CD4-positive, alpha-beta T cell treated with Interleukin-21 for 1 hour (primary cell): Measurements from ENCODE around the gene GALNT10.

ENCODE experiments used
- DNase-seq: peaks from one replicate; pipeline ENCODE4 v3.0.0-alpha.2; 2020

GALNT10 gene

DNA sequence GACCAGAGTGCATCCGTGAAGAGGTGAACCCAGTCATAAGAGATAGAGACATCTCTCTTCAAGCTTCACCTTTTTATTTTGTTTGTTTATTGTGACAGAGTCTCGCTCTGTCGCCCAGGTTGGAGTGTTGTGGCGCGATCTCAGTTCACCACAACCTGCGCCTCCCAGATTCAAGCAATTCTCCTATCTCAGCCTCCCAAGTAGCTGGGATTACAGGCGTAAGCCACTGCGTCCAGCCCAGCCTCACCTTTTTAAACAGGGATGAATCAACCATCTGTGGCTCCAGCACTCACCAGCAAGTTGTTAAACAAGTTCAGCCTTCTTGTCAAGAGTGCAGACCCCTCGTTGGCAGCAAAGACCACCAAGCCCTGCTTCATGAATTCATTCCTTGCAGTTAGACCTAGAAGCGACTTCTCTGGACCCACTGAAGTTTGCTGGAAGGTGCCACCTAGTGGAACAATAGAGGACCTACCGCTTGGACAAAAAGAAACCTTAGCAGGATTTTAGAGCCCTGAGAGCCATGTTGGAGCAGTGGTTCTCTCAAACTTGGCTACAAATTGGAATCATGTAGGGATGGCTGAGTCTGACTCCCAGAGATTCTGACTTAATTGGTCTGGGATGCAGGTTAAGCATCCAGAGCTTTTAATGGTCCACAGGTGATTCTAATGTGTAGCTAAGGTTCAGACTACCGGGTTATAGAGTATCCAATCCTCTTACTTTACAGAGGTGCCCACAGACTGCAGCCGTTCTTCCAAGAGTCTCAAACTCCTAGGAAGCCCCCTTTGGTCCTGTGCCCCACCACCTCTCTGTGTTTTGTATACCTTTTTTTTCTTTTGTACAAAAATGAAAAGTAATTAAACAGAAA is 10.5 kb upstream of the GALNT10 start:
- DNase-seq: peak; percentile 64

DNA sequence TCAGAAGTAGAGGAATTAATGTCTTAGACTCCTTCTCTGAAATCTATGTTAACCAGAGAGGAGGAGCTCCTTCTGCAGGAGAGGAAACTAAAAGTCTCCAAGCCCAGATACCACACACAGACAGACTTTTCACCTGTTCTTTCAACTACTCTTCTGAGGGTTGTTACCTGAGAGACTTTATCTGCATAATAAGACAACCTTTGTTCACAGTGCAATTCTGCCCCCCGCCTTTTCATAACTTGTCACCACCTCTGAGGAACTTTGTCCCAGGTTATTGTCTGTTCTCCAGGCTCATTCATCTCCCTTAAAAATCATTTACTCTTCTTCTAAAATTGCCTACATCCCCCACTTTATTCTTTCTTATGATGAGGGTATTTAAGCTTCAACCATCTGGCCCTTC is 9.4 kb upstream of the GALNT10 start:
- no peak for DNase-seq

DNA sequence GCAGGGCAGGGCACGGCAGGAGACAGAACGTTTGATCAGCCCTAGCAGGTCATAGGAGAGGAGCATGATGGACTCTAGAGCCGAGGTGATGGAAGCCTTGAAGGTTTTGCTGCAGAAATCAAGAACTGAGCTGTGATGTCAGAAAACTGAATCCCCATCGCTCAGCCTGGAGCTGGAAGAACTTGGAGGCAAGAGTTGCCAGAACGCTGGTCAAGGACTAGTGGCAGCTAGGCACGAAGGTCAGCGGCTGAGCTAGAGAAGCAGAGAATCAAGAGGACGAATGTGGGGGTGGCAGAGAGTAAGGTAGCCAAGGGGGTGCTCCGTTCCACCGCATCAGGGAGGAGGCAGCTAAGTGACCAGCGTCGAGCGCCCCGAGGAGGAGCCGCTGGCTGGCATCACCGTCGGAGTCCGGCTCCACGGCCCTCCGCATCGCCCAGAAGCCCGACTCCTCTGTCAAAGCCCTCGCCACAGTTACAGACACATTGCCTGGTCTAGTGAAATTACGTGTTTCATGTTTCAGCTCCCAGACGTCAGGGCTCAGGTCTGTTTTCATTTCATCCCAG is 1.2 kb upstream of the GALNT10 start:
- no peak for DNase-seq

DNA sequence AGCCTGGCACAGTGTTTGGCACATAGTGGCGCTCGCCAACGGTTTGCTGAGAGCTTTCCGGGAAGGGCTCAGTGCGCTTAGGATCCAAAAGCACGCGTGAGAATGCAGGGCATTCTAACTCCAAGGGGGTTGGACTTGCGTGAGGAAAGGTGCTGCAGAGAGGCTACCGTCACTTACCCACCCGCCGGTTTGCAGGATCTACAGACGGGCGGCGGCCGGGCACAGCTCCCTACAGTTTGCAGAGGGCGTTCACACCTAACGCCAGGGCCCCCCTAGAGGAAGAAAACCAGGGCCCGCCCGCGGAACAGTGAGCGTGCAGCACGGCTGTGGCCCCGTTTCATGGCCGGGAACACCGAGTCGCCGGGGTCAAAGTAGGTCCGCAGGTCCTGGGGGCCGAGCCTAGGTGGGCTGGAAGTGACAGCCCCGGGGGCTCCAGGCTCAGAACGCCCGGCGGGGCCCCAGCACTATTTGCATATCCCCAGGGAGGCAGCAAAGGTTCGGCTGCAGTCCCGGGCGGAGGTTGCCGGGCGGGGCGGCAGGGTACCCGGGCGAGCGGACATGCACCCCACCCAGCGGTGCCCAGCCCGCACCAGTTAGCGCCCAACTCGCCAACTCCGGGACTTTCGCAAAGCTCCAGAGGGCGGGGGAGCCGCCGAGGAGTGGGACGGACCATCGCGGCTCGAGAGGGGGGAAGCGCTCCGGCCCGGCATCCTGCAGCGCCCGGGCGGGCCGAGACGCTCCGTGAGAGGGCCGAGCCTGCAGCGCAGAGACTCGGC is 526 bp upstream of the GALNT10 start:
- peak; percentile 88 for DNase-seq

DNA sequence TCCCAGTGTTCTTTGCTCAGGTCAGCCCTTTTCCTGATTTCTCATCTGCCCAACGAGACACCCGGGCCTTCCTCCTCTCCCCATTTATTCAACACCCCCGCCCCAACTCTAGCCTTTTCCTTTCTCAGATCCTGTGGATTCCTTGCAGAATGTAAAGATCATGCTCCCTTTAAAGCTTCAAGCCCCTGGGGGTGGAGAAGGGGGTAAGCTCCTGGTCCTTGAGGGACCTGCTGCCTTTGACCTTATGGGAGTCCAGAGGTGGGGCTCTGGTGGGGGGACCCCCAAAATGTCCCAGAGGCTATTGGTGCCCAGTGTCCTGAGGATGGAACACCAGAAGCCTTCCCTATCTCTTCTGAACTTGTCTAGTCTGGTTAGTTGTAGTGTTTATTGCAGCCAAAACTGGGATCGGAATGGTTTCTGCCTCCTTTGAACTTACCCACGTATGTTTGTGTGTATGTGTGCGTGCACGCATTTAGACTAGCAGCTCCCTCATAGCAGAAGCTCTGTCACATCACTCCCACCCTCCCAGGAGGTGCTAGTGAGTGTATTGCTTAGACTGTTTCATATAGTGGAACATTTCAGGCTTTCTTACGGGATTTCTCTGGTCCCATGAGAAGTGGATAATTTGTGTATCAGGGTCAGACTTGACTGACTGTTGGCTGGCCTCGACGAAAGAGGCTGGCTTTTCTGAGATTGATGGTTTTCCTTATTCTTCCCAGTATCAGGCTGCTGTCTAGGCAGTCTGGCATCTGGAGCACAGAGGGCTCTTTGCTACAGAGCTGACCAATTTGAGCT is 1.1 kb downstream of the GALNT10 start:
- DNase-seq: peak; percentile 15

DNA sequence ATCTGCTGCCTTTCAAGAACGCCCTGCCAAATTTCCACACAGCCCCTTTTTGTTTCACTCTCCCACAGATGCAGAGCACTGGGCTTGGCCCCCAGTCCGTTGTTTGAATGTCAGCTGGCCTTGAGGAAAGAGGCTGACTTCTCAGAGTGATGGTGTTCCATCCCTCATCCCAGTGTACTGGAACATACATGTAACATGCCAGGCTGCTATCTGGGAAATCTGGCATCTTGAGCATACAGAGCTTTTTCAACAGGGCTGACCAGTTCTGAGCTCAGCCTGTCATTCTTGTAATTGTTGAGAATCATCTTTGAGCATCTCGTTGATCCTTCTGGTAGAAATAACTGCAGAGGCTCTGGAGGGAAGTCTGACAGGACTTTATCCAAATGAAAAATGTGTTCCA is 2.8 kb downstream of the GALNT10 start:
- DNase-seq: no peak

DNA sequence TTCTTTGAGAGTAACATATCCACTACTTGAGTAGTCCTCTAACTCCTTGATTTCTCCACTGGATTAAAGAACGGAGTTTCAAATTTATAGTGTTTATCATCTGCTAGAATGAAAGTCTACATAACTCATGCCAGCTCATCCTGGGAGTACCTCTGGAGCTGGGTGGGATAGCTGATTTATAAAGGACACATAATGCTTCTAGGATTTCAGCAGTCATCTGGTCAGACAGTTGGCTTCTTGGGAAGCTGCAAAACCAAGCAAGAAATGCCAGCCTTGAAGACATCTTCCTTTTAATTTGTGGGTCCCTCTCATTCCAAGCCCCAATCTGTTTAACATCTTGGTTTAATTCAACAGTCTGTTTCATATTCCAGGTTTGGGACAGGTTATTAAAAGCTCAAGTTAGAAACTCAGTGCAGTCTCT is 3.2 kb downstream of the GALNT10 start:
- no peak for DNase-seq

DNA sequence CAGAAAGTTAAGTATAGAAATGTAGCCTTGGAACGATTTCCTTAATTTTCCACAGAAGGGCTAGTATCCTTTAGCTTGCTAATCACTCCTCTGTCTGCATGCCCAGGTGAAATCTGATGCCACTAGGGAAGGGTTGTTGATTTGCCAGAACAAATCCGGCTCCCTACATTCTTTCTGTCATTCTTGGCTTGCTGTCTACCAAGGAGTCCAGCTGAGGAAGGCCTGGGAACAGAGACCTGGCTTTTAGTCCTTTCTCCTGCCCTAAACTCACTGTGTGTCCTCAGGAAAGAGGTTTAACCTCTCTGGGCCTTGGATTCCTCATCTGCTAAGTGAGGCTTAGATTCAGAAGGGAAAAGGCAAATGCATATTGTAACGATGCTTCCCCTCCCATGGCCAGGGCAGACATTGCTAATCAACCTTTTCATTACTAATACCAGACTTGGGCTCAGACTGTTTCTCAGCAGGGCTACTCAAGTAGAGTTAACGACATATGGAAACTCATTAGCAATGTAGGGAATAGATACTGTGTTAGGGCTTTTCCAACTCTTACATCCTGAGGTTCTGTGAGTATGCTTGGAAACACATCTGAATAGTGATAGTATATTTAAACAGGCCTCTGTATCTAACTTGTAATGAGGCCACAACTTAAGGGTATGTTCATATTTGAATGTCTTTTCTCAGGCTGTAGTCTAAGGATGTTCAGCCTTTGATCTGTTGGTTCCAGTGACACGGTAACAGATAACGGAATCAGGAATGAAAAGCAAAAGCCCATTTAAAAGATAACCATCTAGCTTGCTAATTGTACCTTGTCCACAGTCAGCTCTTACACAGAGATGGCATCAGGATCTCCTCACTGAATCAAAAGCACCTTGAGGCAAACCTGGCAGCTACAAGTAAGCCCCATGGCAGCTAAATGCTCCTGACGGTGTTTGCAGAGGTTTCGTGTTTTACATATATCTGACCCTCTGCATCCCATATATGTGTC is 4.1 kb downstream of the GALNT10 start:
- no peak for DNase-seq

DNA sequence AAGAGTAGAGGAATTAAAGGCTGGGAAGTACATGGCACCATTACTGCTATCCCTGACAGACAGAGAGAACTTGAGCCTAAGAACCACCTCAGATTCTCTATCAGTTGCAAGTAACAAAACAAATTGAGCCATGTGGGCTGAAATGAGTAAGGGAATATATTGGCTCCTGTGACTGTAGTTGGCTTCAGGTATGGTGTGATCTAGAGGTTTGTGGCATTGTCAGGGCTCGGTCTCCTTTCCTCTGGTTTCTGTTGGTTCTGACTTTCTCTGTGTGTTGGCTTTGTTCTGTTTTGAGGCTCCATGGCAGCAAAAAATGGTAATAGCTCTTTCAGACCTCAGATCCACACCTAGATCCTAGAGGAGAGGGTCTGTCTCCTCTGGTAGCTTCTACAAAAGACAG is 5.7 kb downstream of the GALNT10 start:
- DNase-seq: no peak

DNA sequence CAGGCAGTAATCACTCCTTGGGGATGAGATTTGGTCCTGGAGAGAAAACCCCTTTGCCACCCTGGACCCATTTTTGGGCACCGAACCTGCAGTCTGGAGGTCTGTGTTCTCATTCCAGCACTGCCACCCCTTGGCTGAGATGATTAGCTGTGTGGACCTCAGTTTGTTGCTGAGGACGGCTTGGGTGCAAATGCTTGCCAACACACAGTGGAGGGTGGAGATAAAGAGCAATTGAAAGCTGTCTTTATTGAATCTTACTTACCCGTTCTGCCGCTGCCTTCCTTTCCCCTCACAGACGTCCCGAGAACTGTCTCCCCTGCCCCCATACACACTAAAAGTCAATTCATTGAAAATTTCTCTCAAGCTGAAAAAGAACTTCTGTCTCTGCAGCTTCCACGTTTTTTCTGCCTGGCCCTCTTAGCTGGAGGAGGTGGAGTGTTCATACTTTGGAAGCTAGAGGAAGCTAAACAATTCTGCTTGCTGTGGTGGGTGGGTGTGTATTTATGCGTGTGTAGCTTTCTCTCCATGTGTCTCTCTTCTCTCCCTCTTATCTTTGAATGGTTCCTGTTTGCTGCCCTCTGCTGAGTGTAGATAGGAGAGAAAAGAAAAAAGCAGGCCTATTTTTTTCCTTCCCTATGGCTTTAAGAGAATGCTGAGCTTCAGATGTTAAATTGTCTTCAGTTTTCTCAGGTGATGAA is 6.6 kb downstream of the GALNT10 start:
- DNase-seq: peak; percentile 30

DNA sequence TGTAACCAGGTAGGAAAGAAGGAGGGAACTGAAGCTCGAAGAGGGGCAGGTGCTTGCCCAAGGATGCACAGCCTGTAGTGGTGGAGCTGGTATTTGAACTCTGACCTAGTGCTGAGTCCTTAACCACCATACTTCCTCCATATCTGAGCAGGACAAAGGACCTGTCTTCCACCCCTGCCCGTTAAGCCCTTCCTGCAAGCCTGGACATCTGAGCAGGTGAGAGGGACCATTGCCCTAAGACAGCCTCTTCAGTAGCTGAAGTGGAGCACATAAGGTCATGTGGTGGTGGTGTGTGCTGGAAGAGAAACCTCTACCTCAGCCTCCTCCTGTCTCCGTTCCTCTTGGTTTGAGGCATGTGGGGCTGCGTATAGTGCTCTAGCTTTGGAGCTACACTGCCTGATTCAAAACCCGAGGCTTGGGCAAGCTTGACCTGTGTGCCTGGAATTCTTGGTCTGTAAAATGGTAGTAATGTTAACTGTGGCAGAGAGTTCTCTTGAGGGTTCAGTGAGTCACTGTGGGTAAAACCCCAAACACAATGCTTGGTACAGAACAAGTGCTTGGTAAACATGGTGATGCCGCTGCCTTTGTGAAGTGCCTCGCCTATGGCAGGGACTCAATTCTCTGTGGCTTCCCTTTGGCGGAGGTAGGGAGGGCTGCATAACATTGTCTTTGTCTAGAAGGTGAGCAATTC is 7.4 kb downstream of the GALNT10 start:
- peak; percentile 62 for DNase-seq

DNA sequence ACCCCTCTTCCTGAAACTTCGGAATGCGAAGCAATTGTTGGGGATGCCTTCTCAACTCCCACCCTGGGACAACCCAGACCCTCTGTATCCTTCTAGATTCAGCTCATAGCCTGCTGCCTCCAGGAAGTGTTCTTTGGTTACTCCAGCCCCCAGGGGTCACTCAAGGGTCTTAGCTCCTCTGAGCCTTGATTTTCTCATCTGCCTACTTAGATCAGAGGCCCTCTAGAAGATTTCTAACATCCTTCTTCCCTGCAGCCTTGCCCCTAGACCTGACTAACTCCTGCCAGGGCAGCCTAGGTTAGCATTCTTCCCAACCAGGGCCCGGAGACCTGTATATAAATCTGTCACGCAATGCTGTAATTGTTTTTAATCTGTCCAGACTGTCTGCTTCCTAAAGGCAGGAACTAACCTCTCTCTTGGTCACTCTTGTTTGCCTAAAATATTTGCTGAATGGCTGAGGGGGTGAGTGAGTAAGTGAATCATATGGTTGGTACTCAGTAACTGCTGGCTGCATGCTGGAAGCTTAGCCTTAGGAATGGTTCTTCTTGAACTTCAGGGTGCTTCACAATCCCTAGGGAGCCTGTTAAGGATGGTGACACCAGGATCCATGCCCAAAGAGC is 8.2 kb downstream of the GALNT10 start:
- DNase-seq: no peak

DNA sequence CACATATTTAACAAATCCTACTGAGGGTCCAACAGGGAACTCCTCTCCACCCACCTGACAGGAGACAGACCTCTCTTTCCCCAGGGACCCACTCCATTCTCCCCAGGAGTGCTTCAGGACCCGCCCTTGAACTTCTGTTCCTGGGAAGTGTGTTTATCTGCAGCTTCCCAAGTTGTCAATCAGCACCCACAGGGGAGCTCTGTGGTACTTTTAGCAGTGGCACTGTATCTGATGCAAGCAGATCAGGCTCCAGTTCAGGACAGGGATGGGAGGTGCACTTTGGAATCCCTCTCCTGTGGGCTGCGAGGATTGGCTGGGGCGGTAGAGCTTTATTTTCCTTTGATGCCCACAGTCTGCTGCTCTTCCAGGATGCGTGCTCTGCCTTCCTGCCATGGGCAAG is 8.7 kb downstream of the GALNT10 start:
- DNase-seq: no peak

DNA sequence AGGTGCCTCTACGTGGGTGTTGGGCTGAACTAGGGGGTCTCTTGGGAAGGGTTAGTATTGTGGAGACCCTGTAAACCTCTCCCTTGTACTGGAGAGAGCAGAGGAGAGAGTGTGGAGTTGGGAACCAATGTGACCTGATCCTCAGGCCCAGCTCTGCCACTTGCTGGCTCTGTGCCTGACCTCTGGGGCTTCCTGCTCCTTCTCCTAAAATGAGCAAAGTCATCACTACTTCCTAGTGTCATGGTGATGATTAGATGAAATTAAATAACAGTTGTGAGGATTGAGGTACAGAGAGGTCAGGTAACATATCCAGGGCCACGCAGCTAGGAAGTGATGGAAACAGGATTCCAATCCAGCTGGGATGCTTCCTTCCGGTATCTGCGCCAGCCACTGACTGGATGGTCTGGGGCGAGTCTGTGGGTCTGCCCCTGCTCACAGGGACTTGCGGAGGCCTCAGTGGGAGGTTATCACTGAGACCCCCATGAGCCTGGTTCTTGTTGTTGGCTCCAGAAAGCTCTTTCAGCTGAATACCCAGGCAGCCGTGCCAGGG is 9.2 kb downstream of the GALNT10 start:
- no peak for DNase-seq

DNA sequence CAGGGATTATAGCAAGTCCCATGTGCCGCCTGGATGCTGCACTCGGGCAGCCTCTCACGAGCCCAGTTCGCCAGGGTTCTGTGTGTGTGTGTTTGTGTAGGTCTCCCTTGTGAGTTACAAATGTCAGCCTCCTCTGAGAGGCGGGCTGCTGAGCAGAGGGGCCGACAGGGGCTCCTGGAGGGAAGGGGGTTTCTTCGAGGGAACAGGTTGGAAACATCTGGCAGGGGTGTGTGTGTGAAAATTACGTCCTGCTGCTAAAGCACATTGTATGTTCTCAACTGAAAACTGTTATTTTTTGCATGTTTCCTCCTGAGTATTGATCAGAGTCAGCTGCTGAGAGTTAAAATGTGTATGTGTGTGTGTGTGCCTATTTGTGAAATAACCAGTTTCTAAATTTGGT is 9.7 kb downstream of the GALNT10 start:
- no peak for DNase-seq

DNA sequence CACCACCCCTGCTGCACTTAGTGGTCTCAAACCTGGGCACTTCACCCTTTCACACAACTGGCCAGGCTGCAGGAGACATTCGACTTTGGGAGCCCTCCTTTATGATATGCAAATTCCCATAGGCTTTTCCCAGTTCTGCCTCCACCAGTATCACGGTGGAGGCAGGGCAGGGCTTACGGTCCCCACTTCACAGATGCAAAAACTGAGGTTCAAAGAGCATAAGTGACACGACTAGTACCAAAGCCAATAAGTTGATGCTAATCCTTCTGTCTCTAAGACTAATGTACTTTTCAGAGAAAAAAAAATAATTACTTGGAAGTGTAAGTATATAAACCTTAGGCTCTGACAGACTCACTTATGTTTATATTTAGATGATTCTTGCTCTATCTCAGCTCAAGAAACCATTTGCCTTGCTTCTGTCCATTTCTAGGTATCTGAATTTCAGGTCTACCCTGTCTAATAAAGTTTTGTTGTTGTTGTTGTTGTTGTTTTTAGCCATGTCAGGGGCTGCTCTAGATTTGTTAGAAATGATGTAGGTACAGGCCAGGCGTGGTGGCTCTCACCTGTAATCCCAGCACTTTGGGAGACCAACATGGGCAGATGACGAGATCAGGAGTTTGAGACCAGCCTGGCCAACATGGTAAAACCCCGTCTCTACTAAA is 10.7 kb downstream of the GALNT10 start:
- DNase-seq: no peak

DNA sequence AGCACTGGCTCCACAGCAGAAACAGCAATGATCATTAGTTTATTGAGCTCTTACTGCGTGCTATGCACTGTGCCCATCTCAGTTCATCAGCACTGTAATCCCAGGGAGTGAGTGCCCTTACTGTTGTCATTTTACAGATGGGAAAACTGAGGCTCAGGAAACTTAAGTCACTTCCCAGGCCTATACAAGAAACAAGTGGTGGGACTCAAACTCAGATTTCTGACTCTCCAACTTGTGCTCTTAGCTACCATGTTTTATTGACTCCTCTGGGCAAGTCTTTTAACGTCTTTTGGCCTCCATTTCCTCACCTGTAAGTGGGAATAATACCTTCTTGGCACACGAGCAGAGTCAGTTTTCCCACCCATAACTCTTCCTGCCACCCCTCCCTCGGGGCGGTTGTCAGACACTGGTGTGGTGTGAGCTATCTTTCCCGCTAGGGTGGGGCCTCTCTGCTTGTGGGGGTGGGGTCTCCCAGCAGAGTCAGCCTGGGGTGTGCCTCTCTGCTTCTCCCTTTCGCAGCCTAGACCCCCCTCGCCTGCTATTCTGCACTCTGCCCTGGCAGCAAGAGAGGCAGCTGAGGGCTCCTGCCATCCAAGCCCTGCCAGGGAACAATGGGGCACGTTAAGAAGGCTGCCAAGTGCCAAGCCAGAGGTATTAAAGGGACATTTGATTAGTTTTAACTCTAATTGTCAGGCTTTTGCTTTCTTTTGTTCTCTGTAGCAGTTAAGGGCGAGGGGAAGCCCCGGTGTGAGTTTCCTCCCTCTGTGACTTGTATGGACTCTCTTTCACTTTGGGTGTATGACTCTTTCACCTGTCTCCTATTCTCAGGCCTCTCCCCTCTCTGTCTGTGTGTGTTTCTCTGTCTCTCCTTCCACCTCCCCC is 12.1 kb downstream of the GALNT10 start:
- peak; percentile 57 for DNase-seq
